NCI-H2196 (cell line): ENCODE measurements around the gene LARGE2.
A peak's percentile ranks its signal among the peaks of the same experiment; 100 is the strongest.
"Not testable (repeated sequence)": the region's sequence is repeated elsewhere in the genome, so short reads cannot be mapped to it uniquely, and the experiment has no call there.

Source experiments
- DNase-seq: peaks from one replicate; lab custom pipeline; 2025; ENCODE audit not compliant: unreplicated experiment; lab: John Stamatoyannopoulos, UW

Gene LARGE2

GRCh38 chr11:45895553-45896259 is 26.8 kb upstream of the LARGE2 start:
- DNase-seq: no peak

GRCh38 chr11:45896422-45896984 is 26.0 kb upstream of the LARGE2 start:
- peak; percentile 79 for DNase-seq

DNA sequence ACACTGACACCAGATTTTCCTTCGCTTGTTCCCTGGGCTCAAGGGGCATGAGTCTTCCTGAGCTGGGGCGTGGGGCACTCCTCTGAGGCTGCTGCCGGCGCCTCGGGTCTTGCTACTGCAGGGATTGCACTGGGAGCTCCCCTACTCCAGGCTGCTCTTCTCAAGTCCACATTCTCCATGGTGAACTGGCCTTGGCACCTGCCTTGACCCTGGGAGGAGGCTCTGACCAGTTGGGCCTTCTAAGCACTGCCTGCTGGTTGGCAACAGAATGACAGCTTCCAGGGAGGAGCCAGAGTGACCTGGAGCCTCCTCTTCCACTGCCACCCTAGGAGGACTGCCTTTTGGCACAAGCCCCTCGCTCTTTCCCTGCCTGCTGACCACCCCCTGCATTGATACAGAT is 24.9 kb upstream of the LARGE2 start:
- DNase-seq: peak; percentile 55

DNA sequence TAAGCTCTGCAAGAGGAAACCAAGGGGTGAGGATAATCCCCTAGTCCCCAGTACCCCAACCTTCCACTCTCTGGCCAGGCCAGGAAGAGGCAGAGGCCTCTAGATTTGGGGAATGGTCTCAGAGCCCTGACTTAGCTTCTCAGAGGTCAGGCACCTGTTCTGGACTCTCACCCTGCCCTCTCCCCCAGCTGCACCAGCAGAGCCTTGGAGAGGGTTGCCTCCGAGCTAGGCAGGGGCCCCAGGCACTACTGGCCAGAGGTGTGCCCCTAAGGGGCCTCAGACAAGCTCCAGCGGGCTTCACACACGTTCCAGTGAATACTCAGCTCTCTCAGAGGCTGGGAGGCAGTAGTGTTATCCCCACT is 23.4 kb upstream of the LARGE2 start:
- no peak for DNase-seq

GRCh38 chr11:45899448-45900174 is 22.8 kb upstream of the LARGE2 start:
- peak; percentile 95 for DNase-seq

DNA sequence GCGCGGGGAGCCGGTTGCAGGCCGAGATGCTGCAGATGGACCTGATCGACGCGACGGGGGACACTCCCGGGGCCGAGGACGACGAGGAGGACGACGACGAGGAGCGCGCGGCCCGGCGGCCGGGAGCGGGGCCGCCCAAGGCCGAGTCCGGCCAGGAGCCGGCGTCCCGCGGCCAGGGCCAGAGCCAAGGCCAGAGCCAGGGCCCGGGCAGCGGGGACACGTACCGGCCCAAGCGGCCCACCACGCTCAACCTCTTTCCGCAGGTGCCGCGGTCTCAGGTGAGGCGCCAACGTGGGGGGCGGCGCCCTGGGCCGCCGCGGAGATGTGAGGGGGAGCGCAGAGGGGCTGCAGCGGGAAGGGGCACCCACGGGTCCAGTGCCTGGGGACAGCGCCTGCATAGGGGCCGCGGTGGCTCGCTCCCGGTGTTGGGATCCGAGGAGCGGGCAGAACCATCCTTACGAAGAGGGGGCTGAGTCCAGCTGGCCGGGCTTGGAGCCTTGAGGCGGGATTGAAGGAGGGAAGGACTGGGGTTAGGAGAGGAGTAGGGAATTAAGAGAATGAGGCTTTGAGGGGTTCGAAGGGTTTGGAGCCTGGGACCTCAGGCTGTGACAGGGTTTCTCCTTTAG is 22.2 kb upstream of the LARGE2 start:
- DNase-seq: not testable (repeated sequence)

GRCh38 chr11:45900916-45901617 is 21.4 kb upstream of the LARGE2 start:
- DNase-seq: no peak

DNA sequence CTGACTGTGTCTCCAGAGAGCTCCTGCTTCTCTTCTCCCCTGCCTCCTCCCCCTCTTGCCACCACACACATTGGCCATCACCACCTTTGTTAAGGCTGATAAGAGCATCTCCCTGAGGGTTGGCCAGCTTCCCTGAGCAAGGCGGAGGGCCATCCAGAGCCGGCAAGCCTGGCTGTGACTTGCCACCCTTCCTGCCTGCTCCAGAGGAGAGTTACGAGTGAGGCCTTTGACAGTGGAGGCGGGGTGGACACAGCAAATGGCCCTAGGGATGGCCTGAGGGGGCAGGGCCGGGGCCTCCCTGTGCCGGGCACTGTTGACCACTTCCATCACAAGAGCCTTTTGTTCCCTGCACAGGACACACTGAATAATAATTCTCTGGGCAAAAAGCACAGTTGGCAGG is 20.8 kb upstream of the LARGE2 start:
- no peak for DNase-seq

GRCh38 chr11:45902452-45903380 is 19.7 kb upstream of the LARGE2 start:
- DNase-seq: no peak

- DNase-seq: no peak
These were observed 18.0 kb upstream of the LARGE2 start for GRCh38 chr11:45904309-45904915.

- DNase-seq: no peak
These were observed 17.4 kb upstream of the LARGE2 start for GRCh38 chr11:45905095-45905494.

DNA sequence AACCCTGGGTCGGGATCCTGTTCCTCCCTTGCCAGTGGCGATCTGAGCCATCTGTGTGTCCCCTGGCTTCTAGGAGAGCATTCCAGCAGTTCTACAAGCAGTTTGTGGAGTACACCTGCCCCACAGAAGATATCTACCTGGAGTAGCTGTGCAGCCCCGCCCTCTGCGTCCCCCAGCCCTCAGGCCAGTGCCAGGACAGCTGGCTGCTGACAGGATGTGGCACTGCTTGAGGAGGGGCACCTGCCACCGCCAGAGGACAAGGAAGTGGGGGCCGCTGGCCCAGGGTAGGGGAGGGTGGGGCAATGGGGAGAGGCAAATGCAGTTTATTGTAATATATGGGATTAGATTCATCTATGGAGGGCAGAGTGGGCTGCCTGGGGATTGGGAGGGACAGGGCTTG is 16.9 kb upstream of the LARGE2 start:
- not testable (repeated sequence) for DNase-seq

- no peak for DNase-seq
These were observed 16.3 kb upstream of the LARGE2 start for GRCh38 chr11:45906096-45906682.

DNA sequence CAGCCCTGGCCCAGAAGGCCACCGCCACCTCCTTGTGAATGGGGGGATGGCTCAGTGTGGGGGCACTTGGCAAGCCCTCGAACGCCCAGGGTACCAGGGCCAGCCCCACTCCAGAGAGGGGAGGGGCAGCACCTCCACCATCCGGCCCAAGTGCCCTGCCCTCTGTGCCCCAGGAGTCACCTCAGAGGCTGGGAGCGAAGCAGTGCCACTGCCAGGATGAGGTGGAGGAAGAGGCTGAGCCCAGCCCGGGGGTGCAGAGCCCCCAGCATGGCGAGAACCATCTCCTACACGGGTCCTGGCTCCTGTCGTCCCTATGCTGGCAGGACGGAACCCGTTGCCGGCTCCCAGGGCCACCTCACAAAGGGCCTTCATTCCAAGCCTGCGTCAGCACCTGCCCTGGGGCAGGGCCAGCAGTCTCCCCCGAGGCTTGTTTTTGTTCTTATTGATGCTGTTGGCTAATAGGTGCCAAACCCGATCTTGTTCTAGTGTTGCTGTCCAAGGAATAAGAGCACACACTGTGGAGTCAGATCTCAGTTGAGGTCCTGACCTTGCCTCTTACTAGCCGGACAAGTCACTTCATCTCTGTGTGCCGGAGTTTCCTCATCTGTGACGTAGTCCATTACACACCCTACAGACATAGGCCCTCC is 15.4 kb upstream of the LARGE2 start, which contains the start of gene FREY1:
TSS of gene FREY1 (minus strand) at position 307 of the 647 bp plus-strand sequence. CDS start at position 281, 26 bp downstream.
- DNase-seq: no peak

DNA sequence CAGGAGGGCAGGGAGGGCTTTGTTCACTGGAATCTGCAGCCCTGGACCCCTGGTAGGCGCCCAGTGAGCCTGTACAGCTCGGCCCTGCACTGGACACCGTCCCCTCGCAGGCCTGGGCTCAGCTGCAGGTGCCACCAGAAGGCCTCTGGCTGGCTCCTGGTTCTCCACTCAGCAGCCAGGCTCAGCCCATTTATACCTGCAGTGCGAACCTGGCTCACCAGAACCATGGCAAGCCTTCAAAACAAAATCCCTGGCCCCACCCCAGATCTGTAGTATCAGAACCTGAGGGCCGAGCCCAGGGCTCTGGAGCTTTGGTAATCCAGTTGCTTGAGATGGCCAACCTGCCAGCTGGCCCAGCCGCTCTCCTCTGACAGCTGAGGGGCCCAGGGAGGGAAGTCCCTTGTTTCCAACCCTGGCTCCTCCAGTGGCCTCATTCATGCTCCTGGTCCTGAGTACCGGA is 14.5 kb upstream of the LARGE2 start:
- DNase-seq: no peak

DNA sequence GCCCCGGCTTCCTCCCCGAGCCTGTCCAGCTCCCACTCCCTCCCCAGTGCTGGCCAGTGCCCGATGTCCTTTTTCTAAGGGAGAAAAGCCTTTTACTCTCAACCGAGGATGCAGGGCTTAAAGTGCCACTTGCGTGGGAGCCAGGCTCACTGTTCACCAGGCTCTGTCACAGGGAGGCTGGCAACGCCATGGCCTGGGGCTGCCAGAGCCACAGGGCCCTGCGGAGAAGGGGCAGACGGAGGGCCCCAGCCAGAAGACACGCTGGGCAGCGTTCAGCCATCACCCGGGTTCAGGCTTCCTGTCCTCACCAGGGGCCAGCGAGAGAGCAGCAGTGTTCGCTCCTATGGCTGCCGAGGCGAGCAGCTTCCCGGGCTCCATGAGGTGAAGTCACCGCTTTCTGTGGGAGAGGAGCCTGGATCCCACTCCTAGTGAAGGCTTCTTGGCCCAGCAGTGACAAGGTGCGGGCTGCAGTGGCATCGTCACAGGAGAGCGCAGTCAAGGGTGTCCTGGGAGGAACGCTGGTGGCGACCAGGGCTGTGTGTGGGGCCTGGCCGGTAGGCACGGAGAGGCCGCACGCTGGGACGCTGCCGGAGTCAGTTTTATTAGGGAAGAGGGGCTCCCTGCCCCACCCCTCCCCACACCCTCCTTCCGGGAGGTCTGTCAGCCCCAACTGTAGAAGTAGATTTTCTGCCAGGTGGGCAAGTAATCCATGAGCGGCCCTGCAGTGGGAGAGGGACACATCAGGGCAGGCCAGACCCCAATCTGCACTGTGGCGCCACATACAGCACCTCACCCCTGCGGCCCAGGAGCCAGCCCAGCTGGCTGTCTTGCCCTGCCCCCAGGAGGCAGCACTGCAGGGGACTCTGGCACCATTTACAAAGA is 12.6 kb upstream of the LARGE2 start:
- no peak for DNase-seq

DNA sequence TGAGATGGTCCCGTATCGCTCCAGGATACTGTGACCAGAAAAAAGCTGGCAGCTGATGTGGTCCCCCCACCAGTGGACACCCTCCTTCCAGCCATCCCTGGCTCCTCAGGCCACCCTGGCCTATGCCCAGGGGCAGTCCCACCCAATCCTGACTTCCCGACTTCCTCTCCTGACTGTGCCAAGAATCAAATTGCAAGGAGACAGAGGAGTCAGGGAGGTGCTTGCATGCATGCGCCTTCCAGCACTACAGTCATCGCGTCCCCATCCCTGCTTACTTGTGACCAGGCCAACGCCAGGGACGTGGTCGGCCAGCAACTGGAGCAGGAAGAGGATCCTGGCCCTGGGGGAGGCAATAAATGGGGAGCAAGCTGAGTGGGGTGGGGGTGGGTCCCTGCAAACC is 11.8 kb upstream of the LARGE2 start:
- DNase-seq: no peak

DNA sequence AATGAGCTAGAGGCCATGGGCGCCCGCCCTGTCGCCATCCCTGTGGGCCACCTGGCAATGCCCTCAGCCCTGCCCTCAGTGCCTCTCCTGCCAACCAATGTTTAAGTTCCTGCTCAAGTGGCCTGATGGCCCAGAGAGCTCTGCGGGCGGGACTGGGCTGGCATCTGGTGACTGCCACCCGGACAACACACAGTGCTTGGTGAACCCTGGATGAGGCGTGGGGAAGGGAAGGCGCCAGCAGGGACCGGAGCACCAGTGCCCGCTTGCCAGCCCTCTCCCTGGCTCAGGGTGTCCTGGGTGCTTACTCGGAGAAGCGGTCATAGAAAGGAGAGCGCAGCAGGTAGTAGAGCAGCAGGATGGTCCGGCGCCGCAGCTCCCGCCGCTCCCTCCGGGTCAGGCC is 8.9 kb upstream of the LARGE2 start:
- peak; percentile 25 for DNase-seq
